BE2C (cell line): ENCODE data around the gene CHSY1.

Source experiments
- DNase-seq: peaks from one replicate; pipeline ENCODE4 v3.0.0-alpha.2; 2020
- H3K27me3 ChIP-seq: fragments of 250-450 bp; sonication (Bioruptor Pico); 2 replicates; pipeline ENCODE4 v1.5.1; 2020; ENCODE audit warnings: mild to moderate bottlenecking
- H3K36me3 ChIP-seq: fragments of 250-450 bp; sonication (Bioruptor Pico); 2 replicates; pipeline ENCODE4 v1.5.1; 2020; ENCODE audit warnings: mild to moderate bottlenecking
- H3K4me1 ChIP-seq: fragments of 250-450 bp; sonication (Bioruptor Pico); 2 replicates; pipeline ENCODE4 v1.5.1; 2020
- H3K4me3 ChIP-seq: 2 replicates; pipeline ENCODE4 v1.5.1; 2011; ENCODE audit warnings: low read depth, low read length
- H3K9me3 ChIP-seq: fragments of 250-450 bp; sonication (Bioruptor Pico); 2 replicates; pipeline ENCODE4 v1.5.1; 2020
- CTCF ChIP-seq: IDR thresholded peaks from 2 replicates; pipeline ENCODE4 v1.5.1; 2012; ENCODE audit warnings: mild to moderate bottlenecking, low read depth, low read length

The CHSY1 gene

GRCh38 chr15:101194546-101195125 is 57.2 kb downstream of the CHSY1 start:
- TF ChIP-seq CTCF: no peak
- no peaks in the 10 kb centered on the region for H3K27me3 ChIP-seq
- DNase-seq: no peak
- H3K36me3 ChIP-seq: no peaks in the 10 kb centered on the region; the same call in 1 of the 2 replicates
- peaks cover 23% of the 10 kb centered on the region for H3K4me1 ChIP-seq
- no peak overlapping the region for H3K4me3 ChIP-seq
- H3K9me3 ChIP-seq: no peaks in the 10 kb centered on the region

- Histone ChIP-seq H3K27me3 (no peaks in the 10 kb centered on the region), H3K9me3 (no peaks in the 10 kb centered on the region), H3K4me1 (peaks cover 24% of the 10 kb centered on the region), H3K4me3 (no peak overlapping the region), H3K36me3 (no peaks in the 10 kb centered on the region; the same call in 1 of the 2 replicates)
- DNase-seq: no peak
- TF ChIP-seq CTCF: no peak
These were observed 57.9 kb downstream of the CHSY1 start for GRCh38 chr15:101193806-101194545.

GRCh38 chr15:101193120-101193644 is 58.7 kb downstream of the CHSY1 start:
- peaks cover 24% of the 10 kb centered on the region for H3K4me1 ChIP-seq
- H3K27me3 ChIP-seq: no peaks in the 10 kb centered on the region
- TF ChIP-seq CTCF: no peak
- H3K4me3 ChIP-seq: no peak overlapping the region
- no peaks in the 10 kb centered on the region; the same call in 1 of the 2 replicates for H3K36me3 ChIP-seq
- no peak for DNase-seq
- no peaks in the 10 kb centered on the region for H3K9me3 ChIP-seq

GRCh38 chr15:101192081-101192480 is 59.8 kb downstream of the CHSY1 start:
- Histone ChIP-seq H3K4me3 (no peak overlapping the region), H3K36me3 (no peaks in the 10 kb centered on the region; the same call in 1 of the 2 replicates), H3K4me1 (peaks cover 29% of the 10 kb centered on the region), H3K27me3 (no peaks in the 10 kb centered on the region), H3K9me3 (no peaks in the 10 kb centered on the region)
- DNase-seq: no peak
- no peak for TF ChIP-seq CTCF

- Histone ChIP-seq H3K4me1 (peaks cover 29% of the 10 kb centered on the region), H3K4me3 (no peak overlapping the region), H3K27me3 (no peaks in the 10 kb centered on the region), H3K9me3 (no peaks in the 10 kb centered on the region), H3K36me3 (peaks cover 3% of the 10 kb centered on the region)
- no peak for DNase-seq
- no peak for TF ChIP-seq CTCF
These were observed 60.6 kb downstream of the CHSY1 start for GRCh38 chr15:101191242-101191641.

- Histone ChIP-seq H3K4me1 (peaks cover 29% of the 10 kb centered on the region), H3K36me3 (peaks cover 5% of the 10 kb centered on the region), H3K4me3 (no peak overlapping the region), H3K27me3 (no peaks in the 10 kb centered on the region), H3K9me3 (no peaks in the 10 kb centered on the region)
- DNase-seq: no peak
- no peak for TF ChIP-seq CTCF
These were observed 61.7 kb downstream of the CHSY1 start for GRCh38 chr15:101190092-101190595.
